ENCODE data around the gene SMIM32.

DNA sequence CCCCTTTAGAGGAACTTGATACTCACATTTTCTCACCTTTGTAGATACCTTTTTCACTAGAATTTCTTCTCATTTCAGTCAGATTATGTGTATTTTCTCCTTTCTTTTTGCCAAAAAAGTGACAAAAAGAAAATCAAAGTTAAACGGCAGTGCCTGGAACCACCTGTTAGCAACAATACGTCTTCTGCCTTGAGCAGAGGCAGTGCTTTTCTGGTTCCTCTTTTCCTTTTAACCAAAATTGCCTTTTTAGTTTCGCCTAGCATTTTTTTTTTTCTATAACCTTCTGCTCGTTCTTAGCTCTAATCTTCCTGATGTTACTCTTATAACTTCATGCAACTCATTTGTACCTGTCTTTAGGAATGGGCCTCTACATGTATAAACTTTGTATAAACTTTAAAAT, 26.1 kb downstream of the SMIM32 start:
- TF ChIP-seq POLR2AphosphoS5 (IDR thresholded peaks at IDR 0.05; ENCODE audit: low read depth, low read length) (no peak), SIN3A (IDR thresholded peaks at IDR 0.05; ENCODE audit: borderline replicate concordance, insufficient read depth, low read length) (no peak), REST (IDR thresholded peaks at IDR 0.05; ENCODE audit: insufficient read depth in 1 of 2, low read depth in 2 of 2, low read length in 2 of 2) (no peak), TAF1 (IDR thresholded peaks at IDR 0.05; ENCODE audit: borderline replicate concordance, insufficient read depth, low read length) (no peak), FOXP2 (optimal IDR thresholded peaks at IDR 0.05; ENCODE audit: borderline replicate concordance, extremely low read depth, extremely low read length, insufficient read depth) (no peak)

Data from PFSK-1 (cell line).